Testis (tissue), 2 donors: ENCODE measurements around the gene TRIML1.

Experiments
- CTCF ChIP-seq, 3 experiments: fragments of 450-650 bp in 2 of 3; fragments of 200-600 bp in 1 of 3; sonication (generic) in 1 of 3; IDR thresholded peaks; one replicate each; pipeline ENCODE4 v1.5.1; 2016 to 2019; ENCODE audit warnings: antibody characterized with exemption in 3 of 3, mild to moderate bottlenecking in 2 of 3, moderate library complexity in 1 of 3
- POLR2A ChIP-seq: fragments of 450-650 bp; IDR thresholded peaks from one replicate; pipeline ENCODE4 v1.6.1; 2017; ENCODE audit warnings: antibody characterized with exemption, mild to moderate bottlenecking, moderate library complexity

GRCh38 chr4:188106454-188106853 is 32.8 kb upstream of the TRIML1 start:
- no peak for TF ChIP-seq CTCF (IDR thresholded peaks at IDR 0.05)
- TF ChIP-seq POLR2A = no peak
